GM18498 (cell line): ENCODE measurements around the gene FAH.

Experiments used
- ATAC-seq: cut with Tn5 transposase; IDR thresholded peaks from one replicate; pipeline ENCODE4 v1.9.1; 2021; ENCODE audit warnings: mild to moderate bottlenecking, moderate library complexity; ENCODE audit not compliant: unreplicated experiment

Gene FAH

DNA sequence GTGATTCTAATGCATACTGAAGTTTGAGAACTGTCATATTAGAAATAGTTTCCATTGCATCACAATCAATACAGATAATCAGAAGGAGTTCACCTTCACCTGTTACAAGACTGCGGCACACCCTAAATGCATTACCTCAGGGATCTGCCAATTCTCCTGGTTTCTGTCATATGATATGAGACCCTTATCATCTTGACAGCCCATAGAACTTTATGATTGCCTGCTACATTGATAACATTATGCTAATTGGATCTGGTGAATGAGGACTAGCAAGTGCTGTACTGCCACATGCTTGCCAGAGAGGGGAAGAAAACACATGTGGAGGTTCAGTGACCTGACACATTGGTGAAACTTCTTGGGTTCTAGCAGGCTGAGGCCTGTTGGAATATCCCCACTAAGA lies 41.4 kb downstream of the FAH start:
- ATAC-seq, result no peak

DNA sequence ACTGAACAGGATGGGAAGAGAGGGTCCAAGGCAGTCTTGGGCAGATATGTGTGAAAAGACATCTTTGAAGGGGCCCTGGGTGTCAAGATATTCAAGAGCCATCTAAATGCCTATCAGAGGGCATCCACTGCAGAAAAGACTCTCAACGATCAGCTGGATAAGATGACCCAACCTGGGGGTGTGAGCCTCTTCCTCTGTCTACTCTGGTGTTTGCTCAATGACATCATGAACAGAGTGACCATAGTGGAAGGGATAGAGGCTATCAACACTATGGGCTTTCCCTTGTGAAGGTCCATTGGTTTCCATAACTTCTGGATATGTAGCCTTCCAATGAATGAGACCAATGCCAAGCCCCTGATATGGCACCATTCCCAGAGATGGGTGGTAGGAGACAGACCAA lies 42.1 kb downstream of the FAH start:
- ATAC-seq, result no peak

DNA sequence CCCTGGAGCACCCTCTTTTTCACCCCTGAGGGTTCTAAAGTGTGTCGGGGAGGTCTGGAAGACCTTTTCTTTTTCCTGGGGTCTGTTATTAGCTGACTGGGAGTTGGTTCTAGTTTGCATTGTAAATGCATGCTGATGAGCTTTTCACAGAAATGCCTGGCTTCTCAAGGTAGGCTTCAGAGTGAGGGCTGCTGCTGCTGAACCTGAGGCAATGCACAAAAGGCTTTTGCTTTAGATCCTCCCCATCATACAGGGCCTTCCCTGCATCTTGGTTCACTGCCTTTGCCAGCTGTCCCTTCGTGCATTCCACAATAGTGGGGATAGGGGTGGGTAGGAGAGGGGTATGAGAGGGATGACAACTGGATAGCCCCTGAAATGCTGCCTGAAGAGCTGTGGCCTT lies 46.6 kb downstream of the FAH start:
- no peak for ATAC-seq

DNA sequence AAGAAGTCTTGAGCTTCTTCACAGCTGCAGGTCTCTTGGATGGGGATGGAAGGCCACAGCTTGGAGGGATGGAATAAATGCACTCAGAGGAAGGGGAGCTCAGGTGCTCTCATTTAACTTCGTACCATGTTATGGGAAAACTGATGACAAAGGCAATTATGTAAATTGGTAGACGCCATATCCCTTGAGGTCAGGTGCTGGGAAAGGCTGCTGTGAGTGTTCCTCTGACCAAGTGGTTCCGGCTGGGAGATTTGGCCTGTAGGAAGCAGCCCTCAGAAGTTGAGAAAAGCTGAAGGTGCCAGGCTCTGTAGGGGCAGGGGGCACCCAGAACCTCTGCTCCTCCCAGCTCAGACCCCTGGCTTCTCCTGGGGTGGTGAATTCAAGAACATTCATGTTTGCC lies 47.1 kb downstream of the FAH start:
- ATAC-seq, result no peak

DNA sequence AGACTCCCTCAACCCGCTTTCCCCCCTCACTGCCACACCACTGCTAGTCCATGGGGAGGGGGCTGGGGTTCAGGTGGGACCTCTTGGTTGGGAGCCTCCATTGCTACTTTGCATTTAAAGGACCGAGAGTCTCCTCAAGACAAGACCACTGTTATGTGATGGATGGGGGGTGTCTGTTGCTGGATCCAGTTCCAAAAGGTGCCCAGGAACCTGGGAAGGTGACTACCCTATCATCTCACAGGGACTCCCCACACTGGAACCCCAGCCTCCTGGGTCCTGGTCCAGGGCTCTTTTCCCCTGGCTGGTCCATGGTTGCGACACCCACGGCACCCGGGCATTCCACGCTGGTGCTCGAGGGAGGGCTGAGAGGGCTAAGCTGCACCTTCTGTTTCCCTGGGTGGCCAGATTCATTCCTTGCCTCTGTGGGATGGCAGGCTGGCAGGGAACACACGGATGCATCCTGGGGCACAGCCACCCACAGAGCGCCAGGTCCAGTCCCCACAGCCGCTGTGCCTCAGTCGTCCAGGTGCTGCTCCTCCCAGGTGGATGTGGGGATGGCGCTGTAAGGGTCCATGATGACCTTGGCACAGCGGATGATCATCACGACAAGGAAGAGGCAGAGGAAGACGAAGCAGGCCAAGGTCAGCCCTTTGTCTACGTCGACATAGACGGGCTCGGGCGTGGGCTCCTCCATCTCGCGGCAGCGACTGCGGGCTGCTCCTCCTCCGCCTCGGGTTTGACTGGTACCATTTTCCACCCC lies 48.6 kb downstream of the FAH start:
- no peak for ATAC-seq

DNA sequence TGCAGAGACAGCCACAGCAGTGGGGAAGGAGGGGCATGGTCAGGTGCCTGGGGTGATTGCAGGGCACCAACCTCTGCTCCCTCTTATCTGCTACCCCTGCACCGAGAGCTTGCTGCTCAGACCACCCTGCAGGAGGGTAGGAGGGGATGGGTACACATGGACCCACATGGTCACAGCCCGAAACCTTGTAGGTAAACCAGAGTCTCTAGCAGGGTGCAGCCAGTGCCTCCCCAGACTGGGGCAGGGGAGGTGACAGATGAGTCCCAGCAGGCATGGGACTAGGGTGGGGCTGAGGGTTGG lies 49.2 kb downstream of the FAH start:
- ATAC-seq, result no peak

DNA sequence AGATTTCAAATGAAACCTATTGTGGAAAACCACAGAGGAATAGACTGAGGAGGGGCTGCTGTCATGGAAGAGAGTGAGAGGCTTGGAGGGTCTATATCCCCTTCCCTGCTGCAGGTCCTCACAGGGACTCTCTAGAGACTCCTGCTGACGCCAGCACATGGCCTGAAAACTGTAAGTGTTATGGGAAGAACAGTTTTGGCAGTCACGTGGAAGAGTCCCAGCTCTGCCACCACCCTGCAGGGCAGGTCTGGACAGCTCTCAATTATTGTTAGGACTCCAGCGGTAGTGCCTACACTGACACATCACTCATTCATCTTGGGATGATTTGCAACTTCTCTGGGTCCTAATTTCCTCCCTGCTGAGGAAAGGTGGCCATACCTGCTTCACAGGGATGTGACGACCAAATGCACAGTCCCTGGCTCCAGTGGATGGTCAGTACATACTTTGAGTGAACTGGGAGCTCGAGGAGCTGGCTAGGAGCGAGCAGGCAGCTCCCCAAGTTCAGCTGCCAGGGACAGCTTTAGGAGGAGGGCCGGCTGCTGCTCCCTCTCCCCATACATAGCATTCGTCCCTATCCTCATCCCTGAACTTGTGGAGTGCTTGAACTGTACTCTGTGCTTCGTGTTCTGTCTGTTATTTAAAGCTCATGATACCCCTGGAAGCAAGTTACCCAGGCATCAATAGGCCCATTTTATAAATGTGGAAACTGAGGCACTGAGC lies 50.0 kb downstream of the FAH start:
- no peak for ATAC-seq

DNA sequence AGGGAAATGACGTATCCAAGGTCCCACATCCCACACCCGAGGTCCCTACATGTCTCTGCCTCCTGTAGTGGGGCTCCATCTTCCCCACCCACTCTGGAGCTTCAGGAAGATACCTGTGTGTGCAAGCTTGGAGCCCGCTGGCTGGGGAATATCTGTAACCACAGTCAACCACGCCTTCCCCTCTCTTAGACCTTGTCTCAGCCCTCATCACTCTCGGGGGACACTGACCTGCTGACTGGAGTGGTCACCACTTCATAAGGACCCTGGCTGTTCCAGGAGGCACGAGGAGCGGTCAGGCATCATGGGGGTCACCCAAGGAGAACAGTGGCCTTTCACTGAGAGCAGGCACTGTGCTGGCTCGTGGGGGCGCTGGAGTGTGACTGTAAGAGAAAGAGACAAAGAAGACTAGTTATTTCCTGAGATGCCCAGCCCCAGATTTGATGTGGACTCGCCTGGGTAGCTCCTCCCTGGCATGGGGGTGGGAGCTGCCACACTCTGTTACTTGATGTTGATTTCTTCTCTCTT lies 50.6 kb downstream of the FAH start:
- no peak for ATAC-seq

DNA sequence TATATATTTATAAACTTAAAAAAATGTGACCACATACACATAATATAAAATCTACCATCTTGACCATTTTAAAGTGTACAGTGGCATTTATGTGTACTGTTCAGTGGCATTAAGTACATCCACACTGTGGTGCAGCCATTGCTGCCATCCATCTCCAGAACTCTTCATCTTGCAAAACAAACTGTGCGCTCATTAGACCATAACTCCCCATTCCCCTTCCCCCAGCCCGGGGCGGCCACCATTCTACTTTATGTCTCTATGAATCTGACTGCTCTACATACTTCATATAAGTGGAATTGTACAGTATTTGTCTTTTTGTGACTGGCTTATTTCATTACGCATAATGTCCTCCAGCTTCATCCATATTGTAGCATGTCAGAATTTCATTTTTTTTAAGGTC lies 51.4 kb downstream of the FAH start:
- no peak for ATAC-seq

DNA sequence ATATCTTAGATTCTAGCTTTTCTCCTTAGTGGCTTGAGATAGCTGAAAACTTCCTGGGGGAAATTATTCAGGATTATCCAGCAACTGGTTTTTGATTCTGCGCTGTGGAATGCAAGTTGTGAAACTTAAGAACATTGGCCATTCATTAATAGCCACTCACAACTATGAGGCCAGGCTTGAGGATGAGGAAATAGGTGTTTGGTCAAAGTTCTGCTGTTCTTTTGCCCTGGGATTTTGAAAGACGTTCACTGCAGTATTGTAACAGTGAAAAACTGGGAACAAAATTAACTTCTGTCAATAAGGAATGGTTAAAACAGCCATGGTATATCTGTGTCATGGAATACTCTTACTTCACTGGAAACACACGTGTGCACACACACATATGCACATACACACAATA lies 55.1 kb downstream of the FAH start:
- ATAC-seq, result no peak

DNA sequence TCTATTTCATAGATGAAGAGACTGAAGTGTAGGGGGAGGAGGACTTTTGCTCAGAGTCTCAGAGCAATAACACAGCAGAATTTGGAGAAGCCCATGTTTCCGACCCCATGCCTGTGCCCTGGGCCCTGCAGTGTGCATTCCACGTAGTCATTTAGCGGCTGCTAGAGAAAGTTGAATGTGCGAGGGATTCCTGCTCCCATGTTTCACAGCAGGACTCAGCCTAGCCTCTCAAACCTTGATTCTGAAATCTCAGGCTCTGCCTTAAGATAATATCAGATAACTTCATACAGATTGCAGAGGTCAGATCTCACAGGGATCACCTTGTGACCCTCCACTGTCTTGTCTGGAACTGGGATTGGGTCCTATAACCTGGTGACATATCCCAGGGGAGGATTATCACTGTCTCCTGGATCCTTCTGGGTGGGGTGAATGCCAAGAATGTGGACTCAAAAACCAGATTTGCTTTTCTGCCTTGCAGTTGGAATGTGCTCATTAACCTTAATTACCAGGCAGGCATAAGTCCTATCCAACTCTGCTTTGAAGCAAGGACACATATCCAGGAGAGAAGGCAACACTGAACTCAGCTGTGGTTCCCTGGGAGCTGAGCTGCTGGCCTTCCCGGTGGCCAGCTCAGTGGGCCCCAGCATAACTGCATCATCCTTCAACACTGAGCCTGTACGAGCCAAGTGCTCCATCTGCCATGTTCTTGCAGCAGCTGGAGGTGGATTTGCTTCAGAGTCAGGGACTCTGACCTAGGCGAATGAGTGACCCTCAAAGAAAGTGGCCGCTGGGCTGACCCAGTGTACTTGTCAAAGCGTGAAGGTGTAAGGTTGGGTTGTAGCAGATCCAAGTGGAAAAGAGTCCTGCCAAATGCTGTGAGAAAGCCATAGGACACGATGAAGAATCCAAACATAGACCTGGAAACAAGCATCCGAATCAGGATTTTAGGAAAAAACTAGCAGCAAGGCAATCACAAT lies 56.2 kb downstream of the FAH start:
- ATAC-seq, result no peak

DNA sequence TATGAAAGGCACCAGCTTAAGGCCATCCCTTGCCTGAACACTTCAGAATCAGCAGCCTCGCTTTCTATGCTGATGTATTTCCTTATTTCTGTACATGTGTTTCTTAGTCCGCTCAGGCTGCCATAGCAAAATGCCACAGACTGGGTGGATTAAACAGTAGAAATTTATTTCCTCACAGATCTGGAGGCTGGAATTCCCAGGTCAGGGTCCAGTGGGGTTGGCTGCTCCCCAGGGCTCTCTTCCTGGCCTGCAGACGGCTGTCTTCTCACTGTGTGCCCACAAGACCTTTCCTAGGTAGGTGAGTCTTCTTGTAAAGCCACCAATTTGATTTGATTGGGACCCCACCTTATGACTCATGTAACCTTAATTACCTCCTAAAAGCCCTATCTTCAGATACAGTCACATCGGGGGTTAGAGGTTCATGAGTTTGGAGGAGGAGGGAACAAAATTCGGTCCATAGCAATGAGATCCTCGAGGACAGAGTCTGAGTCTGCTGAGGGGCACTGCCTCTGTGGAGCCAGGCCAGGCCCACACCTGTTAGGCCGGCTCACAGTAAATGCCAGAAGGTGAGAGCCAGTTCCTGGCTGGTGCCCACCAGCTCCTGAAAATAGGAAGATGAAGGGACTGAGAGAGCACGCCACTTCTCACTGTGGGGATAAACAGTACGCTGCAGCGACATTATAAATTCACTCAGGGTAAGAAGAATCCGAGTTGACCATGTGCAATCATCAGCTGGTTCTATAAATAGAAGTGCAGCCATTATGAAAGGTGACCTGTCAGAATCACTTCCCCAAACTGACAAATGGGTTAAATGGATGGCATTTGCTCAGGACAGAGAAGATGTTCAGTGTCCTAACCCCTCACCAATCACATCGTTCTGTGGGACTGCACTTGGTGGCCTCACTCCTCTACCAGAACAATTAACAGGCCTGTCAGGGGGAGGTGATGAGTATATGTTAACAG lies 58.1 kb downstream of the FAH start:
- ATAC-seq, result no peak

DNA sequence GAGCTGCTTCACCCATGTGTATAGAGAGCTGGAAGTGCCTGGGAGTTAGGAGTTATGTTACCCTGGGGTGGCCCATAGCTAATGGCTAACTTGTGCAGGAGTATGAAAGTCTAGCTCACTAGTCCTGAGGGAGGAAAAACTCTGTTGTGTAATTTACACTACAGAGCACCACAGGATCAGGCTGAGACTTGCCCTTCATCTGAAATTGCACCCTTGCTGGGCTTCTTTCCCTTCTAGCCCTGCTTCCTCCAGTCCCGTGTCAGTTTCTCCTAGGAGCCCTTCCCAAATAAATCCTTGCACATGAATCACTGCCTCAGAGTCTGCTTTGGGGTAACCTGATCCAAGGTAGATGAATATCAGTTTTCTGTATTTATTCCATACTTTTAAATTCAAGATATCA lies 59.2 kb downstream of the FAH start:
- ATAC-seq, result no peak

DNA sequence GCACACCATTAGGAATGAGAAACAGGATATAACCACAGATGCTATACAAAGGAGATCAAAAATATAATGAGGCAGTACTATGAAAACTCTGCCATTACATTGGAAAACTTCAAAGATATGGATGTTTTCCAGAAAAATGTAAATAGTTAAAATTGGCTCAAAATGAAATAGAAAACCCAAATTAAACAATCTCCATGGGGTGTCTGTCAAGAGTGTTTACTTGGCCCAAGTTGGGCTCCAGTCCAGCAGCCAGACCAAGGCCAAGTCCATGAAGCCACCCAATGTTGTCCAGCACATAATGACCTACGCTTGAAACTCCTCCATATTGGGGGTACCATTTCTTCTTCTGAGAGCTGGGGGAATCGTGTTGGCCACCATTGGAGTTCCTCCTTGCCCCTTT lies 62.1 kb downstream of the FAH start:
- no peak for ATAC-seq

DNA sequence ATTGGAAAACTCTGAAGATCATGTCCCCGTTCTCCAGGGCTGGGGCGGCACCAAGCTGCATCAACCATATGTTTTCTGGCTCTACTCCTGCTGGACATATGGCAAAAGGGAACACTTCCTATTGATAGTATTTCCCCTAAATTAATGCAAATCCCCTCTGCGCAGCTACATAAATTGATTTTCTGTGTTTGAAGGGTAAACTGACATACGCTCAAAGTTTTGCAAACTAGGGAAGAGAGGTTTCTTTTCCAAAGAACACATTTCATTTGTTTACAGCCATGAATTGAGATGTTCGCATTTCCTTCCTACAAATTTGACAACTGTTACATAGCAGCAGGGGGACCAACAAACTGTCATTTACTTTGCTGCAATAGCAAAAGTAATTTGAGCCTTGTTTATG lies 63.3 kb downstream of the FAH start:
- no peak for ATAC-seq

DNA sequence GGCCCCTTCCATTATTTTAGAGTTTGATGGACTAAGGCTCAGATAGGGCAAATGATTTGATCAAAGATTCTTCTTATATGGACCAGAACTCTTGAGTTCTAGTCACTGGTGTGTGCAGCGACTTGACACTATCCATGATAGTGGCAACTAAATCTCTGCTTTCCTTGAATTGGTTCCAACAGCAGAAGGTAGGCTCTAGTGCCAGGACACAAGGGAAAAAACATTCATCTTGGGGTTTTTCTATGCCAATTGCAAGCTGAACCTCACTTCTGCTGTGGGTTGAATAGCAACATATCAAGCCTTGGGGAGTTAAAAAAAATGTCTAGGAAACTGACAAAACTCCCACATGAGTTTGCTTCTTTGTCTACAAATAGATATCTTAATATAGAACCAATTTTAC lies 64.1 kb downstream of the FAH start:
- no peak for ATAC-seq

DNA sequence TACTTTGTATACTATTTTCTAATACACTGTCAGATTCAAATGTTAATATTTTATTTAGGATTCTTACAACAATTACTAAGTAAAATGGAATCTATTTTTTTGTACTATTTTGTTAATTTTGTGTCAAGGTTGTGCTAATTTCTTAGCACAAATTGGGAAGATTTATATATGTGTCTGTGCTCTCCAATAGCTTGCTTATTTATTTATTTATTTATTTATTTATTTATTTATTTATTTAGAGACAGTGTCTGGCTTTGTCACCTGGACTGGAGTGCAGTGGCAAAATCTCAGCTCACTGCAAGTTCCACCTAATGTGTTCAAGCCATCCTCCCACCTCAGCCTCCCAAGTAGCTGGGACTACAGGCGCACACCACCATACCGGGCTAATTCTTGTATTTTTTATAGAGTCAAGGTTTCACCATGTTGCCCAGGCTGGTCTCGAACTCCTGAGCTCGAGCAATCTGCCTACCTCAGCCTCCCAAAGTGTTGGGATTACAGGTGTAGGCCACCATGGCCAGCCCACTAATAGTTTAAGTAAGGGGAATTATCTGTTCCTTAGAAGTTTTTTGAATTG lies 64.6 kb downstream of the FAH start:
- no peak for ATAC-seq

DNA sequence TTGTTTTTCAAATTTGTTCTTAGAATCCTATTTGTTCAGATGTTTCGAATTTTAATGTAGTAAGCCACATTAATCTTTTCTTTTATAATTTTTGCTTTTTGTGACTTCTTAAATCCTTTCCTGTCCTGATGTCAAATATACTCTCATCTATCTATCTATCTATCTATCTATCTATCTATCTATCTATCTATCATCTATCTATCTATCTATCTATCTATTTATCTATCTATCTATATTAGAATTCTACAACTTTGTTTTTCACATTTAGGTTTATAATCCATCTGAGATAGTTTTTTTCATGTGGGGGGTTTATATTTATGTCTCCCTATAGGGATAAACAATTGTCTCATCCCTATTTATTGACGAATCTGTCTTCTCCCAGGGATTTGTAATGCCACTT lies 67.2 kb downstream of the FAH start:
- ATAC-seq, result no peak

DNA sequence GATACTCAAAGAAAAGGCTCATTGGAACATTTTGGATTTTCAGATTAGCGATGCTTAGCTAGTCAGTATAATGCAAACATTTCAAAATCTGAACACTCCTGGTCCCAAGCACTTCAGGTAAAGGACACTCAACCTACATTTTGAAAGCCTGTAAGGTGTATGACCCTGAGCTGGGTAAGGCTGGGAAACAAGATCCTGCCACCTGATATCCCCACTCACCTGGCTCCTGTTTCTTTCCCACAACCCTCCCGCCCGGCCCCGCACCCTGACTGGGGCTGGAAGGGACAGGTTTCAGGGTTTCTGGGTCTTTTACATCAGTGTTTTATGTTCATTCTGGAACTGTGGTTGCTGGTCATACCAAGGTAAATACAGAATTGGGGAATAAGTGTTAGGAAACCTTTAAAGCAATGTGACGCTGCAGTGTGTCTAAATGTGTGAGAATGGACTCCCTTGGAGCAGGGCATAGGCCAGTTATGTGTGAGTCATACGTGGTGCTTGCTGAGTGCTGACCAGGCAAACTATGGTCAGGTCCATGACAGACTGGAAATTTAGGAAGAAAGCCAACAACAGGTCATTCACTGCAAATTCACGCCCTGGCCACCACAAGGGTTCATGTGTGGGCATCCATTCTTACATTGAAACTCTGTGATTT lies 76.3 kb downstream of the FAH start:
- no peak for ATAC-seq

DNA sequence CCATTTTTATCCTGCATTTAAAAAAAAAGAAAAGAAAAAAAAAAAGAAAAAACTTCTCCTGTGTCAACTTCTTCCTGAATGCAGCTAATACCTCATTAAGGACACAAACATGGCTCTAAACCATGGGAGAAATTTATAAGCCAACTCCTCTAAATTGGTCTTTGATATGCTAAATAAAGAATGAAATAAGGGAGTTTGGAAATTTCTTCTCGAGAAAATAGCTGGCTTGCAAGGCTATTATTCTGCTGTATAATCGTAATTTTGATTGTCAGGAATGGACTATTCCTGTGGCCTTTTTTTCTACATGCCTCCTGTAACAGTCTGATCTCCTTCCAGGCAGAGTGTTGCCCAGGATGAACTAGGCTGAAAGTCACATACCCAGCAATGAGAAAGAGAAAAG lies 78.6 kb downstream of the FAH start:
- ATAC-seq, result no peak
